HG03575 (cell line): ENCODE measurements around the gene KPNA5.
"Not testable (repeated sequence)": the region's sequence is repeated elsewhere in the genome, so short reads cannot be mapped to it uniquely, and the experiment has no call there.

Experiments used
- ATAC-seq: cut with Tn5 transposase; IDR thresholded peaks from one replicate; pipeline ENCODE4 v1.9.1; 2021; ENCODE audit not compliant: unreplicated experiment, insufficient number of reproducible peaks, low FRiP score; ENCODE audit errors: extremely low read depth

KPNA5 gene

GRCh38 chr6:116693275-116693674, 12.3 kb downstream of the KPNA5 start:
- ATAC-seq, result not testable (repeated sequence)

- peak; percentile 87 for ATAC-seq
Measured at GRCh38 chr6:116695401-116695800, 14.4 kb downstream of the KPNA5 start.

GRCh38 chr6:116697480-116697879, 16.5 kb downstream of the KPNA5 start:
- ATAC-seq, result peak; percentile 51

GRCh38 chr6:116703888-116704287, 22.9 kb downstream of the KPNA5 start:
- ATAC-seq, result not testable (repeated sequence)

- ATAC-seq, result no peak
Measured at GRCh38 chr6:116705917-116706316, 24.9 kb downstream of the KPNA5 start.

GRCh38 chr6:116714296-116714695, 33.3 kb downstream of the KPNA5 start:
- no peak for ATAC-seq

GRCh38 chr6:116714761-116715160, 33.8 kb downstream of the KPNA5 start:
- ATAC-seq, result no peak

- ATAC-seq, result no peak
Measured at GRCh38 chr6:116726947-116727346, 45.9 kb downstream of the KPNA5 start.

GRCh38 chr6:116730513-116730912, 49.5 kb downstream of the KPNA5 start:
- no peak for ATAC-seq

- no peak for ATAC-seq
Measured at GRCh38 chr6:116737004-116737403, 56.0 kb downstream of the KPNA5 start.

- not testable (repeated sequence) for ATAC-seq
Measured at GRCh38 chr6:116740486-116740885, 59.5 kb downstream of the KPNA5 start.

GRCh38 chr6:116741571-116741970, 60.6 kb downstream of the KPNA5 start:
- no peak for ATAC-seq

- no peak for ATAC-seq
Measured at GRCh38 chr6:116745176-116745575, 64.2 kb downstream of the KPNA5 start.

- no peak for ATAC-seq
Measured at GRCh38 chr6:116761779-116762178, 80.8 kb downstream of the KPNA5 start.

- no peak for ATAC-seq
Measured at GRCh38 chr6:116762235-116762634, 81.2 kb downstream of the KPNA5 start.

GRCh38 chr6:116763048-116763447, 82.0 kb downstream of the KPNA5 start:
- ATAC-seq, result no peak

- ATAC-seq, result no peak
Measured at GRCh38 chr6:116763906-116764628, 83.1 kb downstream of the KPNA5 start.

GRCh38 chr6:116764629-116764960, 83.6 kb downstream of the KPNA5 start:
- no peak for ATAC-seq

- no peak for ATAC-seq
Measured at GRCh38 chr6:116764961-116765841, 84.2 kb downstream of the KPNA5 start, which contains the start of gene FAM162B. Gene FAM162B (minus strand): TSS chr6:116765719. CDS start chr6:116765576, 143 bp downstream.

GRCh38 chr6:116766506-116767176, 85.6 kb downstream of the KPNA5 start:
- ATAC-seq, result no peak
